ENCODE measurements around the gene TFPI.
"Not testable (repeated sequence)": the region's sequence is repeated elsewhere in the genome, so short reads cannot be mapped to it uniquely, and the experiment has no call there.

The TFPI gene

GRCh38 chr2:187554011-187554703 lies at the start of gene TFPI:
Gene TFPI, minus strand, starts transcription at chr2:187554435. Its CDS starts 50,667 bp downstream, at chr2:187503768.
- DNase-seq, result peak; percentile 78

- DNase-seq, result no peak
These were observed 40.6 kb upstream of the TFPI start for GRCh38 chr2:187594801-187595200.

GRCh38 chr2:187593697-187594096 lies 39.5 kb upstream of the TFPI start:
- no peak for DNase-seq

- DNase-seq, result no peak
These were observed 38.9 kb upstream of the TFPI start for GRCh38 chr2:187593098-187593497.

- DNase-seq, result no peak
These were observed 35.9 kb upstream of the TFPI start for GRCh38 chr2:187590175-187590574.

GRCh38 chr2:187586011-187586641 lies 31.9 kb upstream of the TFPI start:
- DNase-seq, result peak; percentile 10

- peak; percentile 87 for DNase-seq
These were observed 27.1 kb upstream of the TFPI start for GRCh38 chr2:187581125-187581896.

GRCh38 chr2:187580462-187581124 lies 26.4 kb upstream of the TFPI start:
- DNase-seq, result peak; percentile 85

- no peak for DNase-seq
These were observed 23.1 kb upstream of the TFPI start for GRCh38 chr2:187577310-187577709.

- DNase-seq, result no peak
These were observed 22.7 kb upstream of the TFPI start for GRCh38 chr2:187576906-187577305.

GRCh38 chr2:187575751-187576067 lies 21.5 kb upstream of the TFPI start:
- no peak for DNase-seq

GRCh38 chr2:187574969-187575750 lies 20.9 kb upstream of the TFPI start:
- no peak for DNase-seq

GRCh38 chr2:187573722-187574121 lies 19.5 kb upstream of the TFPI start:
- no peak for DNase-seq

- not testable (repeated sequence) for DNase-seq
These were observed 17.8 kb upstream of the TFPI start for GRCh38 chr2:187571996-187572395.

- DNase-seq, result no peak
These were observed 15.3 kb upstream of the TFPI start for GRCh38 chr2:187569571-187569970.

GRCh38 chr2:187569042-187569441 lies 14.8 kb upstream of the TFPI start:
- no peak for DNase-seq

- DNase-seq, result no peak
These were observed 12.9 kb upstream of the TFPI start for GRCh38 chr2:187567126-187567525.

GRCh38 chr2:187566712-187567111 lies 12.5 kb upstream of the TFPI start:
- DNase-seq, result no peak

- DNase-seq, result no peak
These were observed 12.0 kb upstream of the TFPI start for GRCh38 chr2:187566266-187566665.

- DNase-seq, result not testable (repeated sequence)
These were observed 11.4 kb upstream of the TFPI start for GRCh38 chr2:187565618-187566017.

GRCh38 chr2:187556493-187556892 lies 2.3 kb upstream of the TFPI start:
- DNase-seq, result not testable (repeated sequence)

- no peak for DNase-seq
These were observed 458 bp upstream of the TFPI start for GRCh38 chr2:187554704-187555082.
